GM23338 (cell line): ENCODE data around the gene ADAMTSL2. TPM values are rescaled to one million over a fixed set of nuclear protein-coding genes. Genes with fewer than 3 reads are reported as not detected.

Experiments
- ATAC-seq: fragments of 200-7000 bp; cut with Tn5 transposase; 3 replicates; pipeline ENCODE4 v1.9.1; 2020
- DNase-seq: peaks from one replicate; pipeline ENCODE4 v3.0.0-alpha.2; 2015; ENCODE audit warnings: low spot score
- H2AFZ ChIP-seq: fragments of 200-600 bp; sonication (generic); 2 replicates; pipeline ENCODE4 v1.8.0; 2016; ENCODE audit warnings: antibody characterized with exemption, mild to moderate bottlenecking, moderate library complexity
- H3F3A ChIP-seq: fragments of 200-600 bp; sonication (generic); replicated peaks from 2 replicates; pipeline ENCODE4 v1.8.0; 2017; ENCODE audit warnings: antibody characterized with exemption, mixed run types, low read depth
- H3K27ac ChIP-seq: fragments of 200-600 bp; sonication (generic); 2 replicates; pipeline ENCODE4 v1.6.1; 2016; ENCODE audit warnings: low read depth
- H3K27me3 ChIP-seq: fragments of 200-600 bp; sonication (generic); 2 replicates; pipeline ENCODE4 v1.8.0; 2016; ENCODE audit warnings: mild to moderate bottlenecking, mixed run types, moderate library complexity; ENCODE audit not compliant: insufficient read depth
- H3K36me3 ChIP-seq: fragments of 200-600 bp; sonication (generic); 2 replicates; pipeline ENCODE4 v1.8.0; 2016; ENCODE audit warnings: mild to moderate bottlenecking; ENCODE audit not compliant: insufficient read depth
- H3K4me1 ChIP-seq: fragments of 200-600 bp; sonication (generic); 2 replicates; pipeline ENCODE4 v1.8.0; 2016; ENCODE audit warnings: mild to moderate bottlenecking, moderate library complexity; ENCODE audit not compliant: insufficient read depth
- H3K4me2 ChIP-seq: fragments of 200-600 bp; sonication (generic); 2 replicates; pipeline ENCODE4 v1.7.1; 2017; ENCODE audit warnings: mixed run types
- H3K4me3 ChIP-seq: fragments of 200-600 bp; sonication (generic); 2 replicates; pipeline ENCODE4 v1.6.1; 2016; ENCODE audit warnings: mixed run types
- H3K79me2 ChIP-seq: fragments of 200-600 bp; sonication (generic); replicated peaks from 2 replicates; pipeline ENCODE4 v1.8.0; 2017; ENCODE audit warnings: mild to moderate bottlenecking; ENCODE audit not compliant: insufficient read depth
- H3K9me2 ChIP-seq: fragments of 200-600 bp; sonication (generic); 2 replicates; pipeline ENCODE4 v1.8.0; 2017; ENCODE audit not compliant: insufficient read depth
- H4K20me1 ChIP-seq: fragments of 200-600 bp; sonication (generic); replicated peaks from 2 replicates; pipeline ENCODE4 v1.8.0; 2017; ENCODE audit warnings: mild to moderate bottlenecking; ENCODE audit not compliant: insufficient read depth
- H3K27ac Mint-ChIP-seq: 2 replicates; pipeline ENCODE4 v1.8.0; 2020; ENCODE audit warnings: inconsistent platforms, mild to moderate bottlenecking, moderate library complexity, mixed read lengths
- H3K27me3 Mint-ChIP-seq: 3 replicates; pipeline ENCODE4 v1.8.0; 2022; ENCODE audit warnings: low read depth, mild to moderate bottlenecking, moderate library complexity, mixed read lengths, inconsistent platforms; ENCODE audit not compliant: insufficient read depth, poor library complexity
- H3K36me3 Mint-ChIP-seq: 3 replicates; pipeline ENCODE4 v1.8.0; 2021; ENCODE audit warnings: low read depth, mild to moderate bottlenecking, inconsistent platforms, moderate library complexity, mixed read lengths
- H3K4me1 Mint-ChIP-seq: 3 replicates; pipeline ENCODE4 v1.8.0; 2020; ENCODE audit warnings: mild to moderate bottlenecking, inconsistent platforms, mixed read lengths
- H3K4me3 Mint-ChIP-seq: 3 replicates; pipeline ENCODE4 v1.8.0; 2021; ENCODE audit warnings: moderate library complexity, mild to moderate bottlenecking, inconsistent platforms, mixed read lengths
- H3K9me3 Mint-ChIP-seq: 3 replicates; pipeline ENCODE4 v1.8.0; 2020; ENCODE audit warnings: moderate library complexity, mild to moderate bottlenecking, inconsistent platforms, mixed read lengths
- polyA plus RNA-seq: library from polyadenylated mRNA; unstranded; fragments of >200 nt; fragmentation: Nextera tagmentation; extraction: Ambion mirVana; gene quantifications from 2 replicates; pipeline ENCODE4 v1.2.1, GENCODE V29; 2016
- total RNA-seq: library from RNA; depleted of rRNA; stranded (reverse); fragments of >200 nt; shearing (Covaris generic); gene quantifications from 2 replicates; pipeline ENCODE4 v1.2.3, GENCODE V29; 2014
- TF ChIP-seq, protein P1 (sequence below): fragments of 250-450 bp; sonication (Bioruptor Pico); IDR thresholded peaks from 2 replicates; pipeline ENCODE4 v1.5.0; 2020; ENCODE audit warnings: mild to moderate bottlenecking, moderate library complexity
- TF ChIP-seq, protein P2 (sequence below), 2 experiments: fragments of 200-600 bp in 1 of 2; sonication (generic) in 1 of 2; conservative IDR thresholded peaks; 2 replicates each; pipeline versions ENCODE4 v1.5.1 to v1.6.1; 2016 to 2017; ENCODE audit warnings: antibody characterized with exemption in 2 of 2, low read depth in 2 of 2, mild to moderate bottlenecking in 2 of 2, moderate library complexity in 1 of 2
- TF ChIP-seq, protein P3 (sequence below): IDR thresholded peaks from one replicate; pipeline ENCODE4 v1.6.1; 2018; ENCODE audit warnings: antibody characterized with exemption; ENCODE audit not compliant: unreplicated experiment

ADAMTSL2 gene
- total and polyA plus RNA-seq, 2 experiments from 2014 or later: 0.15 to 0.66 TPM

DNA sequence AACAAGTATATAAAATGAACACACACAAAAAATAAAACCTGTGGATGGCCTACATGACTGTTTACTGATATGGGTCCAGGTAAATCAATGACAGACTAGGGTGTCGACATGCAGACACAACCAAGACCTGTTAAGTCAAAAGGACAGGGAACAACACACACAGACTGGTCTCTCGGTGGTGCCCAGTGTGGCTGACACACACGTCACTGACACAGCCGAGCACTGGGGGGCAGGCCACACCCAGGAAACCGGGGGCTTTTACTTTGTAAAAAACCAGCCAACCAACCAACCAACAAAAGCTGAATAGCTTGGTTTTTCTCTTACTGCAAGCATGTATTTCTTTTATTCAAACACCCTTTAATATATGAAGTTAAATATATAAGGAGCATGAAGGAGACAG, 69.7 kb downstream of the ADAMTSL2 start:
- H3K27ac Mint-ChIP-seq: no peak overlapping the region
- no peaks in the 10 kb centered on the region for H3K36me3 ChIP-seq
- no peak overlapping the region for H3K27ac ChIP-seq
- H3F3A ChIP-seq: peaks cover 5% of the 10 kb centered on the region; the same call in 1 of the 2 replicates
- peaks cover 15% of the 10 kb centered on the region for H3K27me3 ChIP-seq
- H3K4me1 ChIP-seq: no peaks in the 10 kb centered on the region
- H3K4me3 Mint-ChIP-seq: no peak overlapping the region; the same call in 2 of the 3 replicates
- H4K20me1 ChIP-seq: no peaks in the 10 kb centered on the region
- ATAC-seq (no peak), DNase-seq (no peak)
- no peaks in the 10 kb centered on the region for H3K9me3 Mint-ChIP-seq
- H3K79me2 ChIP-seq: no peaks in the 10 kb centered on the region
- H3K4me1 Mint-ChIP-seq: peaks cover 24% of the 10 kb centered on the region
- H3K27me3 Mint-ChIP-seq: peaks cover 5% of the 10 kb centered on the region
- H3K4me3 ChIP-seq: no peak overlapping the region
- H3K9me2 ChIP-seq: no peaks in the 10 kb centered on the region
- H3K4me2 ChIP-seq: no peak overlapping the region
- TF ChIP-seq, protein P1, sequence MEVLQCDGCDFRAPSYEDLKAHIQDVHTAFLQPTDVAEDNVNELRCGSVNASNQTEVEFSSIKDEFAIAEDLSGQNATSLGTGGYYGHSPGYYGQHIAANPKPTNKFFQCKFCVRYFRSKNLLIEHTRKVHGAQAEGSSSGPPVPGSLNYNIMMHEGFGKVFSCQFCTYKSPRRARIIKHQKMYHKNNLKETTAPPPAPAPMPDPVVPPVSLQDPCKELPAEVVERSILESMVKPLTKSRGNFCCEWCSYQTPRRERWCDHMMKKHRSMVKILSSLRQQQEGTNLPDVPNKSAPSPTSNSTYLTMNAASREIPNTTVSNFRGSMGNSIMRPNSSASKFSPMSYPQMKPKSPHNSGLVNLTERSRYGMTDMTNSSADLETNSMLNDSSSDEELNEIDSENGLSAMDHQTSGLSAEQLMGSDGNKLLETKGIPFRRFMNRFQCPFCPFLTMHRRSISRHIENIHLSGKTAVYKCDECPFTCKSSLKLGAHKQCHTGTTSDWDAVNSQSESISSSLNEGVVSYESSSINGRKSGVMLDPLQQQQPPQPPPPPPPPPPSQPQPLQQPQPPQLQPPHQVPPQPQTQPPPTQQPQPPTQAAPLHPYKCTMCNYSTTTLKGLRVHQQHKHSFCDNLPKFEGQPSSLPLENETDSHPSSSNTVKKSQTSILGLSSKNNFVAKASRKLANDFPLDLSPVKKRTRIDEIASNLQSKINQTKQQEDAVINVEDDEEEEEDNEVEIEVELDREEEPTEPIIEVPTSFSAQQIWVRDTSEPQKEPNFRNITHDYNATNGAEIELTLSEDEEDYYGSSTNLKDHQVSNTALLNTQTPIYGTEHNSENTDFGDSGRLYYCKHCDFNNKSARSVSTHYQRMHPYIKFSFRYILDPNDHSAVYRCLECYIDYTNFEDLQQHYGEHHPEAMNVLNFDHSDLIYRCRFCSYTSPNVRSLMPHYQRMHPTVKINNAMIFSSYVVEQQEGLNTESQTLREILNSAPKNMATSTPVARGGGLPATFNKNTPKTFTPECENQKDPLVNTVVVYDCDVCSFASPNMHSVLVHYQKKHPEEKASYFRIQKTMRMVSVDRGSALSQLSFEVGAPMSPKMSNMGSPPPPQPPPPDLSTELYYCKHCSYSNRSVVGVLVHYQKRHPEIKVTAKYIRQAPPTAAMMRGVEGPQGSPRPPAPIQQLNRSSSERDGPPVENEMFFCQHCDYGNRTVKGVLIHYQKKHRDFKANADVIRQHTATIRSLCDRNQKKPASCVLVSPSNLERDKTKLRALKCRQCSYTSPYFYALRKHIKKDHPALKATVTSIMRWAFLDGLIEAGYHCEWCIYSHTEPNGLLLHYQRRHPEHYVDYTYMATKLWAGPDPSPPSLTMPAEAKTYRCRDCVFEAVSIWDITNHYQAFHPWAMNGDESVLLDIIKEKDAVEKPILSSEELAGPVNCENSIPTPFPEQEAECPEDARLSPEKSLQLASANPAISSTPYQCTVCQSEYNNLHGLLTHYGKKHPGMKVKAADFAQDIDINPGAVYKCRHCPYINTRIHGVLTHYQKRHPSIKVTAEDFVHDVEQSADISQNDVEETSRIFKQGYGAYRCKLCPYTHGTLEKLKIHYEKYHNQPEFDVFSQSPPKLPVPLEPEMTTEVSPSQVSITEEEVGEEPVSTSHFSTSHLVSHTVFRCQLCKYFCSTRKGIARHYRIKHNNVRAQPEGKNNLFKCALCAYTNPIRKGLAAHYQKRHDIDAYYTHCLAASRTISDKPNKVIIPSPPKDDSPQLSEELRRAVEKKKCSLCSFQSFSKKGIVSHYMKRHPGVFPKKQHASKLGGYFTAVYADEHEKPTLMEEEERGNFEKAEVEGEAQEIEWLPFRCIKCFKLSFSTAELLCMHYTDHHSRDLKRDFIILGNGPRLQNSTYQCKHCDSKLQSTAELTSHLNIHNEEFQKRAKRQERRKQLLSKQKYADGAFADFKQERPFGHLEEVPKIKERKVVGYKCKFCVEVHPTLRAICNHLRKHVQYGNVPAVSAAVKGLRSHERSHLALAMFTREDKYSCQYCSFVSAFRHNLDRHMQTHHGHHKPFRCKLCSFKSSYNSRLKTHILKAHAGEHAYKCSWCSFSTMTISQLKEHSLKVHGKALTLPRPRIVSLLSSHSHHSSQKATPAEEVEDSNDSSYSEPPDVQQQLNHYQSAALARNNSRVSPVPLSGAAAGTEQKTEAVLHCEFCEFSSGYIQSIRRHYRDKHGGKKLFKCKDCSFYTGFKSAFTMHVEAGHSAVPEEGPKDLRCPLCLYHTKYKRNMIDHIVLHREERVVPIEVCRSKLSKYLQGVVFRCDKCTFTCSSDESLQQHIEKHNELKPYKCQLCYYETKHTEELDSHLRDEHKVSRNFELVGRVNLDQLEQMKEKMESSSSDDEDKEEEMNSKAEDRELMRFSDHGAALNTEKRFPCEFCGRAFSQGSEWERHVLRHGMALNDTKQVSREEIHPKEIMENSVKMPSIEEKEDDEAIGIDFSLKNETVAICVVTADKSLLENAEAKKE (CRISPR knock-in tag): no peak
- TF ChIP-seq, protein P2, sequence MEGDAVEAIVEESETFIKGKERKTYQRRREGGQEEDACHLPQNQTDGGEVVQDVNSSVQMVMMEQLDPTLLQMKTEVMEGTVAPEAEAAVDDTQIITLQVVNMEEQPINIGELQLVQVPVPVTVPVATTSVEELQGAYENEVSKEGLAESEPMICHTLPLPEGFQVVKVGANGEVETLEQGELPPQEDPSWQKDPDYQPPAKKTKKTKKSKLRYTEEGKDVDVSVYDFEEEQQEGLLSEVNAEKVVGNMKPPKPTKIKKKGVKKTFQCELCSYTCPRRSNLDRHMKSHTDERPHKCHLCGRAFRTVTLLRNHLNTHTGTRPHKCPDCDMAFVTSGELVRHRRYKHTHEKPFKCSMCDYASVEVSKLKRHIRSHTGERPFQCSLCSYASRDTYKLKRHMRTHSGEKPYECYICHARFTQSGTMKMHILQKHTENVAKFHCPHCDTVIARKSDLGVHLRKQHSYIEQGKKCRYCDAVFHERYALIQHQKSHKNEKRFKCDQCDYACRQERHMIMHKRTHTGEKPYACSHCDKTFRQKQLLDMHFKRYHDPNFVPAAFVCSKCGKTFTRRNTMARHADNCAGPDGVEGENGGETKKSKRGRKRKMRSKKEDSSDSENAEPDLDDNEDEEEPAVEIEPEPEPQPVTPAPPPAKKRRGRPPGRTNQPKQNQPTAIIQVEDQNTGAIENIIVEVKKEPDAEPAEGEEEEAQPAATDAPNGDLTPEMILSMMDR (conservative IDR thresholded peaks at IDR 0.05; ENCODE audit: low read depth in 2 of 2): peak in 1 of 2 experiments; percentile 39; a peak in 2 of 4 replicates
- no peak overlapping the region for H2AFZ ChIP-seq
- H3K36me3 Mint-ChIP-seq: no peaks in the 10 kb centered on the region

DNA sequence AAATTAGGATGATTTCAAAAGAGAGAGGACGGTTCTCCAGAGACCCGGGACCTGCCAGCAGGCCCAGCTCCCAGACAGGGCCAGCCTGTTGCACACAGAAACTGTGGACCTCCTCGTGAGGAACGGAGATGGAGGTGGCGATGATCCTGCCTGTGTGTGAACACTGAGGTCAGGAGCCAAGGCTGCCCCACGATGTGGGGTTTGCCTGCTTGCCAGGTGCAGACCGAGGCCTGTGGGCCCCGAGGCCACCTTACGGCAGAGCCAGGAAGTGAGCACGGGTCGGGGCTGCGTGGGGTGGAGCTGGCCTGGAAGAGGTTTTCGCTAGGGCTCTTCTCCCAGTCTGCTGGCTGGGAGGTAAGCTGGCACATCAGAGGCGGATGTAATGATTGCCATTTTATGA, 70.4 kb downstream of the ADAMTSL2 start:
- Histone ChIP-seq H3K27ac (no peak overlapping the region), H3K79me2 (no peaks in the 10 kb centered on the region), H3K4me2 (no peak overlapping the region), H3K4me3 (no peak overlapping the region), H3K9me2 (no peaks in the 10 kb centered on the region), H2AFZ (no peak overlapping the region), H3K36me3 (no peaks in the 10 kb centered on the region), H4K20me1 (no peaks in the 10 kb centered on the region), H3F3A (no peaks in the 10 kb centered on the region), H3K27me3 (peaks cover 15% of the 10 kb centered on the region), H3K4me1 (no peaks in the 10 kb centered on the region; the same call in 1 of the 2 replicates)
- ATAC-seq (peak; percentile 29), DNase-seq (peak; percentile 44)
- TF ChIP-seq, protein P3, sequence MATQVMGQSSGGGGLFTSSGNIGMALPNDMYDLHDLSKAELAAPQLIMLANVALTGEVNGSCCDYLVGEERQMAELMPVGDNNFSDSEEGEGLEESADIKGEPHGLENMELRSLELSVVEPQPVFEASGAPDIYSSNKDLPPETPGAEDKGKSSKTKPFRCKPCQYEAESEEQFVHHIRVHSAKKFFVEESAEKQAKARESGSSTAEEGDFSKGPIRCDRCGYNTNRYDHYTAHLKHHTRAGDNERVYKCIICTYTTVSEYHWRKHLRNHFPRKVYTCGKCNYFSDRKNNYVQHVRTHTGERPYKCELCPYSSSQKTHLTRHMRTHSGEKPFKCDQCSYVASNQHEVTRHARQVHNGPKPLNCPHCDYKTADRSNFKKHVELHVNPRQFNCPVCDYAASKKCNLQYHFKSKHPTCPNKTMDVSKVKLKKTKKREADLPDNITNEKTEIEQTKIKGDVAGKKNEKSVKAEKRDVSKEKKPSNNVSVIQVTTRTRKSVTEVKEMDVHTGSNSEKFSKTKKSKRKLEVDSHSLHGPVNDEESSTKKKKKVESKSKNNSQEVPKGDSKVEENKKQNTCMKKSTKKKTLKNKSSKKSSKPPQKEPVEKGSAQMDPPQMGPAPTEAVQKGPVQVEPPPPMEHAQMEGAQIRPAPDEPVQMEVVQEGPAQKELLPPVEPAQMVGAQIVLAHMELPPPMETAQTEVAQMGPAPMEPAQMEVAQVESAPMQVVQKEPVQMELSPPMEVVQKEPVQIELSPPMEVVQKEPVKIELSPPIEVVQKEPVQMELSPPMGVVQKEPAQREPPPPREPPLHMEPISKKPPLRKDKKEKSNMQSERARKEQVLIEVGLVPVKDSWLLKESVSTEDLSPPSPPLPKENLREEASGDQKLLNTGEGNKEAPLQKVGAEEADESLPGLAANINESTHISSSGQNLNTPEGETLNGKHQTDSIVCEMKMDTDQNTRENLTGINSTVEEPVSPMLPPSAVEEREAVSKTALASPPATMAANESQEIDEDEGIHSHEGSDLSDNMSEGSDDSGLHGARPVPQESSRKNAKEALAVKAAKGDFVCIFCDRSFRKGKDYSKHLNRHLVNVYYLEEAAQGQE: no peak
- TF ChIP-seq, protein P2 (conservative IDR thresholded peaks at IDR 0.05; ENCODE audit: low read depth in 2 of 2): 0 out of 4 replicates have a peak, but pooled peaks of 1 of the 2 experiments have one; percentile 10
- Mint-ChIP-seq H3K4me1 (peaks cover 28% of the 10 kb centered on the region), H3K36me3 (no peaks in the 10 kb centered on the region), H3K9me3 (no peaks in the 10 kb centered on the region), H3K4me3 (no peak overlapping the region), H3K27ac (no peak overlapping the region), H3K27me3 (peaks cover 10% of the 10 kb centered on the region)
